Loucy (cell line): ENCODE measurements around the gene ABI1.

ENCODE experiments used
- H2AFZ ChIP-seq: fragments of 200-600 bp; sonication (generic); 2 replicates; pipeline ENCODE4 v1.6.0; 2016; ENCODE audit warnings: antibody characterized with exemption, mild to moderate bottlenecking, low read length, moderate library complexity
- H3F3A ChIP-seq: fragments of 200-600 bp; 2 replicates; pipeline ENCODE4 v1.6.0; 2016; ENCODE audit warnings: antibody characterized with exemption, low read depth, mild to moderate bottlenecking
- H3K27me3 ChIP-seq: fragments of 200-600 bp; sonication (generic); 2 replicates; pipeline ENCODE4 v1.6.1; 2014; ENCODE audit warnings: low read length, mild to moderate bottlenecking; ENCODE audit not compliant: insufficient read depth, poor library complexity, severe bottlenecking
- H3K36me3 ChIP-seq: fragments of 200-600 bp; sonication (generic); 2 replicates; pipeline ENCODE4 v1.6.1; 2016; ENCODE audit warnings: low read length; ENCODE audit not compliant: insufficient read depth
- H3K4me1 ChIP-seq: fragments of 200-600 bp; sonication (generic); 2 replicates; pipeline ENCODE4 v1.5.1; 2014; ENCODE audit warnings: low read length, mild to moderate bottlenecking; ENCODE audit not compliant: insufficient read depth, poor library complexity, severe bottlenecking
- H3K4me2 ChIP-seq: fragments of 200-600 bp; sonication (generic); 2 replicates; pipeline ENCODE4 v1.6.0; 2014; ENCODE audit warnings: antibody characterized with exemption, low read length, low read depth, mild to moderate bottlenecking; ENCODE audit not compliant: poor library complexity, severe bottlenecking
- H3K4me3 ChIP-seq: fragments of 200-600 bp; sonication (generic); 2 replicates; pipeline ENCODE4 v1.5.1; 2014; ENCODE audit warnings: low read length, mild to moderate bottlenecking, mixed read lengths; ENCODE audit not compliant: poor library complexity, severe bottlenecking
- H3K79me2 ChIP-seq: fragments of 200-600 bp; sonication (generic); 2 replicates; pipeline ENCODE4 v1.6.1; 2014; ENCODE audit warnings: low read length; ENCODE audit not compliant: insufficient read depth
- H3K9ac ChIP-seq: fragments of 200-600 bp; sonication (generic); 2 replicates; pipeline ENCODE4 v1.6.0; 2014; ENCODE audit warnings: mild to moderate bottlenecking, low read depth, low read length, moderate library complexity; ENCODE audit not compliant: poor library complexity, severe bottlenecking
- H3K9me2 ChIP-seq: fragments of 200-600 bp; sonication (generic); replicated peaks from 2 replicates; pipeline ENCODE4 v1.6.1; 2016; ENCODE audit warnings: low read depth, low read length, mixed read lengths
- H3K9me3 ChIP-seq: fragments of 200-600 bp; sonication (generic); 2 replicates; pipeline ENCODE4 v1.6.1; 2014; ENCODE audit warnings: mild to moderate bottlenecking, antibody characterized with exemption, low read length, low read depth; ENCODE audit not compliant: insufficient read depth
- H4K20me1 ChIP-seq: fragments of 200-600 bp; sonication (generic); 2 replicates; pipeline ENCODE4 v1.6.0; 2014; ENCODE audit warnings: antibody characterized with exemption, low read length, mild to moderate bottlenecking; ENCODE audit not compliant: insufficient read depth, poor library complexity, severe bottlenecking
- CTCF ChIP-seq: fragments of 200-600 bp; sonication (generic); conservative IDR thresholded peaks from 2 replicates; pipeline ENCODE4 v1.5.1; 2014; ENCODE audit warnings: mild to moderate bottlenecking, antibody characterized with exemption, low read length
- EZH2phosphoT487 ChIP-seq: fragments of 200-600 bp; IDR thresholded peaks from 2 replicates; pipeline ENCODE4 v1.6.1; 2018; ENCODE audit warnings: antibody characterized with exemption, mild to moderate bottlenecking, moderate library complexity, borderline replicate concordance

ABI1 gene

GRCh38 chr10:26837139-26837538 is 23.6 kb downstream of the ABI1 start:
- Histone ChIP-seq H2AFZ (no peak overlapping the region), H3F3A (no peaks in the 10 kb centered on the region; the same call in 1 of the 2 replicates), H3K36me3 (no peaks in the 10 kb centered on the region; the same call in 1 of the 2 replicates), H3K4me2 (no peak overlapping the region), H4K20me1 (peaks cover 58% of the 10 kb centered on the region), H3K9me3 (no peaks in the 10 kb centered on the region), H3K27me3 (no peaks in the 10 kb centered on the region), H3K9ac (no peak overlapping the region), H3K4me3 (no peak overlapping the region), H3K79me2 (peaks cover 96% of the 10 kb centered on the region), H3K9me2 (no peaks in the 10 kb centered on the region), H3K4me1 (peaks cover 32% of the 10 kb centered on the region)
- TF ChIP-seq EZH2phosphoT487 (no peak), CTCF (no peak)

- Histone ChIP-seq H3K4me3 (no peak overlapping the region), H3K4me2 (no peak overlapping the region), H3K4me1 (peaks cover 23% of the 10 kb centered on the region), H2AFZ (no peak overlapping the region), H3K9me3 (no peaks in the 10 kb centered on the region), H3F3A (peaks cover 9% of the 10 kb centered on the region; the same call in 1 of the 2 replicates), H3K79me2 (peaks cover 98% of the 10 kb centered on the region), H3K9ac (no peak overlapping the region), H4K20me1 (peaks cover 47% of the 10 kb centered on the region), H3K9me2 (no peaks in the 10 kb centered on the region), H3K36me3 (no peaks in the 10 kb centered on the region; the same call in 1 of the 2 replicates), H3K27me3 (no peaks in the 10 kb centered on the region)
- TF ChIP-seq CTCF (no peak), EZH2phosphoT487 (no peak)
Observed at GRCh38 chr10:26835025-26835424, 25.7 kb downstream of the ABI1 start.

GRCh38 chr10:26832960-26833359 is 27.8 kb downstream of the ABI1 start:
- H3K4me1 ChIP-seq = peaks cover 25% of the 10 kb centered on the region
- H3K79me2 ChIP-seq = peaks cover 96% of the 10 kb centered on the region
- no peaks in the 10 kb centered on the region for H3K9me2 ChIP-seq
- H3K9me3 ChIP-seq = no peaks in the 10 kb centered on the region
- H3K36me3 ChIP-seq = no peaks in the 10 kb centered on the region; the same call in 1 of the 2 replicates
- peaks cover 10% of the 10 kb centered on the region; the same call in 1 of the 2 replicates for H3F3A ChIP-seq
- no peak for TF ChIP-seq EZH2phosphoT487
- no peak for TF ChIP-seq CTCF
- no peak overlapping the region for H3K4me2 ChIP-seq
- H3K9ac ChIP-seq = no peak overlapping the region
- H3K27me3 ChIP-seq = no peaks in the 10 kb centered on the region
- no peak overlapping the region for H3K4me3 ChIP-seq
- H4K20me1 ChIP-seq = peaks cover 38% of the 10 kb centered on the region
- no peak overlapping the region for H2AFZ ChIP-seq
